OCI-M2 (cell line): Measurements from ENCODE around the gene PNKP.

ENCODE experiments used
- DNase-seq: peaks from one replicate; lab custom pipeline; 2025; ENCODE audit not compliant: unreplicated experiment; lab: John Stamatoyannopoulos, UW

The PNKP gene

DNA sequence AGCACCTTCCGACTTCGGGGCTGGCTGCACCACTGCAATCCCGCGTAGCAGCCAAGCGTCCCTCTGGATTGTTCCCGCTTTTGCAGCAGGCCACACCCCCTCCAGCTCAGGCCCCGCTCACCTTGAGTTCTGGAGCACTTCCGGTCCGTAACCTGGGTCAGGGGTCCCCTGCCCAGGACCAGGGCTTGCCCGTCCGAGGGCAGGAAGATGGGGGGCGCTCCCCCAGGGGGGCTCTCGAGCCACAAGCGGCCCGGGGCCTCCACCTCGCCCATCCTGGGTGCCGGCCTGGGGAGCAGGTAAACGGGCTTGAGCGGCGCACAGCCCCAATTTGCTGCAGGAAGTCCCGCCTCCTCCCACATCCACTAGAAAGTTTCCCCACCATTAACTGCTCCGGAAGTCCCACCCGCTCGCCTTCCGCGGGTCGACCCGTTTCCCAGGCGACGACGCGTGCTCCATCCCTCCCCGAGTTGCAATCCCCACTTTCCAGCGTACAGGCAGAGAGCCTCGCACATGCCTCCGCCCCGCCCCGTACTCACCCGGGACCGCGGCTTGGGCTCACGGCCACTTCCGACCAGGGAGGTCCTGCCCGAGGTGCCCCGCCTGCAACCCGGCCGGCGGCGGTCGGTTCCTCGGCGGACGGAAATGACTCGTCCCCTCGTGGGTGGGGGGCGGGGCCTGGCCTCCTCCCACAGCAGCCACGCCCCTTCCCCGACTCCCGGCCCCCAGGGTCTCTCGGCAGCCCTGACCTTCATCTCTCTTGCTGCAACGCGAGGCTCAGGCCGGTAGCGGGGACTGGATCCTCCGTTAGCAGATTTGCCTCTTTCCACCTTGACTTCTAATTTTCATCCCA is at the start of gene PNKP:
Gene PNKP (minus strand): TSS at position 644 of the 850 bp plus-strand sequence. CDS start 372 bp downstream, at position 272.
- DNase-seq: peak; percentile 88

- no peak for DNase-seq
These were observed 47.9 kb upstream of the PNKP start for GRCh38 chr19:49915271-49915670.

DNA sequence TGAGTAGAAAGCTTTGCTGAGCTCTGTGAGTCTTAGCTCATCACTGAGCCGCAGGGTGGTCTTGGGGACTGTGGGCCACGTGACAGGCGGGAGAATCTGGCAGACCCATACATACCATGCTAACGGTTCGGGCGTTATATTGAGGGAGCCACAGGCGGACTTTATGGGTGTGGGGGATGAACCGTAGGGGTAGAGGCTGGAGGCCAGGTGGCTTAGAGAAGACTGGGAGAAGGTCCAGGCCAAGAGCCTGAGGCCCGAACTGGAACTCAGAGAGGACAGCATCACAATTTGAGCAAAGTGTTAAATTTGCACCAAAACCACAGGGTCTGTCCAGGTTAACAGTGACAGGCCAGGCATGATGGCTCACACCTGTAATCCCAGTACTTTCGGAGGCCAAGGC is 46.3 kb upstream of the PNKP start:
- DNase-seq: no peak

- no peak for DNase-seq
These were observed 45.7 kb upstream of the PNKP start for GRCh38 chr19:49912965-49913685.

GRCh38 chr19:49911381-49912145 is 44.2 kb upstream of the PNKP start:
- no peak for DNase-seq

GRCh38 chr19:49910179-49910578 is 42.8 kb upstream of the PNKP start:
- no peak for DNase-seq

DNA sequence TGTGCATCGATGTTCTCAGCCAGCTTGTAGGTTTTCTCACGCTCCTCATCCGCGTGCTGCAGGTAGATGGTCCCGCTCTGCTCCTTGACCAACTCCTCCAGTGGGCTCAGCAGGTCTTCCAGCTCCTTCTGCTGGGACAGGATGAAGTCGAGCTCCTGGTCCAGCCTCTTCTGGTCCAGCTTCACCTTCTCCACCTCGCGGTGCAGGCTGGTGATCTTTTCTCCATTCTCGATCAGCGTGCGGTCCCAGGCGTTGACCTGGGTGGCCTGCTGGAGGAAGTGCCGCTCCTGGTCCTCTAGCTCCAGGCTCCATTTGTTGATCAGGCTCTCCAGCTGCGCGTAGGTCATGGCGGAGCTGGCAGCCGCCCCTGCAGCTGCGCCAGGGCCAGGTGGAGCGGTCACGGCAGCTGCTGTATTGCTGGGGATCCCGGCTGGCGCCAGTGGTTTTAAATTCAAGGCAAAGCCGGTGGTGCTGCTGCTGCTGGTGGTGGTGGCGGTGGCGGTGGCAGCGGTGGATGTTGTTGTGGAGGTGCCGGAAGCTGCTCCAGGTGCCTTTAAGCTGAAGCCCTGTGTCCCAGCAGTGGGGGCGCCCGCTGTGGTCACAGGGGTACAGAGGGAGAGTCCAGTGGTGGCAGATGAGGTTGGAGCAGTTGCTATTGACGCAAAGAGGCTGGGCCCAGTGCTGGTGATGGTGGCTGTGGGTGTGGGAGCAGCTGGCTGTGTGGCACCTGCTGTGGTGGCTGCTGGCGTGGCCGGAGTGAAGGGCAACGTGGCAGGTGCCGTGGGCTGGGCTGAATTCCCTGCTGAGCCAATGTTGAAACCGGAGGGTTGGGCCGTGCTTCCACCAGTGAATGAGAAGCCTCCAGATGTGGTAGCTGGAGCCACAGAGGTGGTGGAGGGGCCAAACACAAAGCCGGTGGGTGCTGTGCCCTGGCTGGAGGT is 41.4 kb upstream of the PNKP start:
- no peak for DNase-seq

- DNase-seq: no peak
These were observed 40.5 kb upstream of the PNKP start for GRCh38 chr19:49907745-49908446.

GRCh38 chr19:49906879-49907564 is 39.6 kb upstream of the PNKP start:
- DNase-seq: no peak

DNA sequence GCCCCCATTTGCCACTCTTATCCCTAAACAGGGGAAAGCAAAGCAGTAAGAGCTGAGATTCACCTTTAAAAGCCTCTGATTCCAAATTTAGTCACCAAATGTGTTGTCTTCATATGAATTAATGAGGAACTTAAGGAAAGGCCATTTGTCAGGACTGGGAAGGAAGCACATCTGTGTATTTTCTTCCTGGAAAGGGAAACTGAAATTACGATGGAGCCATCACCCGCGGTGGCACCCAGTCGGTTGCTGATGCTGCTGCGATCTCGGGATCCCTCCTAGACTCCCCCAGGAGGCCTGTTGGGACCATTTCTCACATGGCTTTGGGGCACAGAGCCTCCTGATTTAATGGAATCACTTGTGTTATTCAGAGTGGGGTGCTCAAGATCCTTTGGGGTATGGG is 36.8 kb upstream of the PNKP start:
- DNase-seq: no peak

DNA sequence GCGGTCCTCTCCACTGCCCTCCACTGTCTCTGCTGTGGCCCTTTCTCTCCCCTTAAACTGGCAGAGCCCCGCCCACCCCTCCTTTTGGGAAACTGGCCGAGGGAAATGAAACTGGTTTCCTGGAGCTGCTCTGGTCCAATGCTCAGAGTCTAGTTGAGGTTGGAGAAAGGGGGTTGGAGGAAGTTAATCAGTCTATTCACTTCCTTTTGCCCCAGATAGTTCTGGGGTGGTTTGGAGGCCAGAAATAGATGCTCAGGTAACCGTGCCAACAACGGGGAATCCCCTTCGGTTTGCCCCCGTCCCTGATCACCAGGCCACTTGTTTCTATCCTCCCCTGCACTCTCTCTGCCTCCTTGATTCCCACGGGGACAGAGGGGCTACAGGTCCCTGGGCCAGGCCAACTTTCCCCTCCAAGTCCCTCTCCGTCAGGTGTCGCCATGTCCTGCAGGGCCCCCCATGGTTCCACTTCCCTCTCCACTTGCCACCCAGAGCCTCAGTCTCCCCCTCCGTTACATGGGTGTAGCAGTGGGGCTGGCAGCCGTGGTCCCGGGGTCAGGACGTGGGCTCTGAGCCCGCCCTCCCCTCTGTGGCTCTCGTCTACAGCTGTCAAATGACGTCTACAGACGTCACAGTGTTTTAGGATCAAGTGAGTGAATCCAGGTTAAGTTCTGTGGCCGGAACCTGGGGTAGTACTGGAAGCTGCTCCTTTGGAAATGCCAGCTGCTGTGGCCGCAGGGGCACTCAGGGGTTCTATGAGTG is 29.7 kb upstream of the PNKP start, which contains the start of gene IL4I1:
Gene IL4I1 (minus strand): TSS at position 25 of the 759 bp plus-strand sequence. CDS start 727 bp downstream, outside the sequence.
- no peak for DNase-seq

GRCh38 chr19:49895566-49896297 is 28.4 kb upstream of the PNKP start:
- no peak for DNase-seq

- no peak for DNase-seq
These were observed 27.6 kb upstream of the PNKP start for GRCh38 chr19:49894879-49895565.

DNA sequence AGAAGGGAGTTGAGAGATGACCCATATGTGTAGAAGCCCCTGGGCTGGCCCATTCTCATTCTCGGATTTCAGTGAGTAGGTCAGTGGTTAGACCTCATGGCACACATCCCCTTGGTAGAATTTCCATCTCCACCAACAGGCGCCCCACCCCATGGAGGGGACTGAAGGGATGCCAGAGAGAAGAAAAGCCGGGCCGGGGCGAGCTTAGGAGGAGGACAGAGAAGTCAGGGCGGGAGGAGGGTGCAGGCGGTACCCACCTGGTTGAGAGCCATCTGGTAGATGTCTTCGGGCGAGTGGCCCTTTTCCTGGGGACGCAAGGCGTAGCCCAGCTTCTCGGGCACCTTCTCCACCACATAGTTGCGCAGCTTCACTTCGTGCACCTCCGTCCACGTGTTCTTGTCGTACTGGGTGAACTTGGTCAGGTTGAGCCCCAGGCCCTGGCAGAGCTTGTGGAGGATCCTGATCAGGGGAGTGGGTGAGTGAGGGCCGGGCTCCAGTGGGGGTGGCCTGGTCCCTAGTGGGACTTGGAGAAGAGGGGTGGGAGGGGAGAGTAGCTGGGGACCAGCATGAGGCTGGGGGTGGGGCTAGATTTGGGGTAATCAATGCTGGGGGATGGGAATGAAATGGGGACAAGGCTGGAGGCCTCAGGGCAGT is 26.8 kb upstream of the PNKP start:
- no peak for DNase-seq

GRCh38 chr19:49892716-49893115 is 25.3 kb upstream of the PNKP start:
- no peak for DNase-seq

GRCh38 chr19:49891393-49891792 is 24.0 kb upstream of the PNKP start:
- no peak for DNase-seq
